ENCODE results near the gene IPCEF1. TPM values are rescaled to one million over a fixed set of nuclear protein-coding genes. Genes with fewer than 3 reads are reported as not detected.
A peak's percentile ranks its signal among the peaks of the same experiment; 100 is the strongest.

The IPCEF1 gene
- total RNA-seq, 1 experiment from 2014 or later: 0.48 TPM

GRCh38 chr6:154354265-154354777 is 2.3 kb downstream of the IPCEF1 start:
- no peak overlapping the region for H3K23ac ChIP-seq (ENCODE audit: insufficient read length, low read depth, low read length)
- H4K91ac ChIP-seq (ENCODE audit: insufficient read length, low read depth, low read length): no peak overlapping the region
- H2AK5ac ChIP-seq (ENCODE audit: insufficient read length, low read length): no peak overlapping the region
- H3K27ac ChIP-seq (ENCODE audit: insufficient read length, low read depth, low read length): no peak overlapping the region
- H3K18ac ChIP-seq (ENCODE audit: insufficient read length, low read depth, low read length): no peak overlapping the region
- no peak overlapping the region for H2BK15ac ChIP-seq (ENCODE audit: low read depth, low read length)
- no peak overlapping the region for H2BK5ac ChIP-seq (ENCODE audit: insufficient read length, low read length)
- H3K56ac ChIP-seq (ENCODE audit: insufficient read length, low read depth, low read length): no peak overlapping the region
- H3K9ac ChIP-seq (ENCODE audit: extremely low read depth, insufficient read length, low read length): no peak overlapping the region
- Mint-ChIP-seq H3K9me3 (no peaks in the 10 kb centered on the region; a peak in 1 of 5 replicates), H3K4me3 (no peak overlapping the region), H3K27ac (peak overlapping the region in 1 of 3 experiments; percentile 70; a peak in 1 of 7 replicates), H3K36me3 (ENCODE audit: insufficient read depth in 1 of 3, low read depth in 3 of 3) (no peaks in the 10 kb centered on the region; a peak in 1 of 7 replicates), H3K27me3 (ENCODE audit: low read depth) (no peaks in the 10 kb centered on the region), H3K4me1 (no peaks in the 10 kb centered on the region)
- no peaks in the 10 kb centered on the region for H3K9me3 ChIP-seq (ENCODE audit: control insufficient read depth, low read depth, low read length)
- H2BK20ac ChIP-seq (ENCODE audit: low read depth, low read length, poor library complexity, severe bottlenecking): no peak overlapping the region
- H3T11ph ChIP-seq (ENCODE audit: low read length): no peak overlapping the region
- H3K23me2 ChIP-seq (ENCODE audit: insufficient read length, low read depth, low read length, poor library complexity, severe bottlenecking): no peaks in the 10 kb centered on the region
- H3K14ac ChIP-seq (ENCODE audit: insufficient read depth, low read length): no peak overlapping the region
- no peaks in the 10 kb centered on the region for H3K4me1 ChIP-seq (ENCODE audit: insufficient read depth, low read length)
- WGBS (ENCODE audit: extremely low coverage, insufficient read length, low lambda C conversion rate): 100% methylated on average over 6 of the region's 8 CpGs
- H2BK12ac ChIP-seq (ENCODE audit: insufficient read length, low read depth, low read length): no peak overlapping the region
- H3K27me3 ChIP-seq (ENCODE audit: insufficient read depth, low read length): no peaks in the 10 kb centered on the region
- H4K20me1 ChIP-seq (ENCODE audit: control insufficient read depth, insufficient read depth, insufficient read length): no peaks in the 10 kb centered on the region
- TF ChIP-seq, protein P1, sequence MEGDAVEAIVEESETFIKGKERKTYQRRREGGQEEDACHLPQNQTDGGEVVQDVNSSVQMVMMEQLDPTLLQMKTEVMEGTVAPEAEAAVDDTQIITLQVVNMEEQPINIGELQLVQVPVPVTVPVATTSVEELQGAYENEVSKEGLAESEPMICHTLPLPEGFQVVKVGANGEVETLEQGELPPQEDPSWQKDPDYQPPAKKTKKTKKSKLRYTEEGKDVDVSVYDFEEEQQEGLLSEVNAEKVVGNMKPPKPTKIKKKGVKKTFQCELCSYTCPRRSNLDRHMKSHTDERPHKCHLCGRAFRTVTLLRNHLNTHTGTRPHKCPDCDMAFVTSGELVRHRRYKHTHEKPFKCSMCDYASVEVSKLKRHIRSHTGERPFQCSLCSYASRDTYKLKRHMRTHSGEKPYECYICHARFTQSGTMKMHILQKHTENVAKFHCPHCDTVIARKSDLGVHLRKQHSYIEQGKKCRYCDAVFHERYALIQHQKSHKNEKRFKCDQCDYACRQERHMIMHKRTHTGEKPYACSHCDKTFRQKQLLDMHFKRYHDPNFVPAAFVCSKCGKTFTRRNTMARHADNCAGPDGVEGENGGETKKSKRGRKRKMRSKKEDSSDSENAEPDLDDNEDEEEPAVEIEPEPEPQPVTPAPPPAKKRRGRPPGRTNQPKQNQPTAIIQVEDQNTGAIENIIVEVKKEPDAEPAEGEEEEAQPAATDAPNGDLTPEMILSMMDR (conservative IDR thresholded peaks at IDR 0.05): no peak
- no peak overlapping the region for H4K5ac ChIP-seq (ENCODE audit: insufficient read length, low read depth, low read length)
- no peak overlapping the region for H2AFZ ChIP-seq (ENCODE audit: low read length)
- H3K4ac ChIP-seq (ENCODE audit: low read depth, low read length): no peak overlapping the region
- no peak overlapping the region for H4K8ac ChIP-seq (replicated peaks; ENCODE audit: insufficient read length, low read depth, low read length)
- H3K79me2 ChIP-seq (ENCODE audit: insufficient read depth, low read length): no peaks in the 10 kb centered on the region
- no peak for DNase-seq
- H3K79me1 ChIP-seq (ENCODE audit: insufficient read depth, low read depth, low read length, poor library complexity, severe bottlenecking): no peaks in the 10 kb centered on the region
- H2BK120ac ChIP-seq (ENCODE audit: low read depth, low read length, poor library complexity, severe bottlenecking): no peak overlapping the region
- H3K4me2 ChIP-seq (ENCODE audit: insufficient read depth, insufficient read length, low read length): no peak overlapping the region

Data from H9 (cell line).